Bronchial epithelial cell (primary cell): ENCODE data around the gene LMF2. TPM values are rescaled to one million over a fixed set of nuclear protein-coding genes. Genes with fewer than 3 reads are reported as not detected.

Experiments
- DNase-seq: peaks from one replicate; pipeline ENCODE4 v3.0.0-alpha.2; 2010; ENCODE audit warnings: low read depth
- FAIRE-seq: peaks from 2 replicates; lab custom pipeline; 2011; peaks lifted over from hg19 to GRCh38; lab: Jason Lieb, UNC
- H3K27me3 ChIP-seq: 2 replicates; pipeline ENCODE4 v1.5.1; 2011; ENCODE audit warnings: low read length; ENCODE audit not compliant: control insufficient read depth, insufficient read depth
- H3K36me3 ChIP-seq: 2 replicates; pipeline ENCODE4 v1.5.1; 2011; ENCODE audit warnings: low read length; ENCODE audit not compliant: control insufficient read depth, insufficient read depth
- H3K4me3 ChIP-seq: 2 replicates; pipeline ENCODE4 v1.5.1; 2011; ENCODE audit warnings: mild to moderate bottlenecking, low read depth, low read length, control low read depth
- CTCF ChIP-seq: IDR thresholded peaks from 2 replicates; pipeline ENCODE4 v1.5.1; 2011; ENCODE audit warnings: mild to moderate bottlenecking, moderate library complexity, low read length, control low read depth, inconsistent platforms; ENCODE audit not compliant: insufficient read depth, severe bottlenecking
- total RNA-seq: library from RNA; depleted of rRNA; stranded (reverse); fragments of >200 nt; gene quantifications from 2 replicates; pipeline ENCODE4 v1.2.1, GENCODE V29; 2014

Gene LMF2
- total RNA-seq, 1 donor from 2014 or later = 10.3 TPM

DNA sequence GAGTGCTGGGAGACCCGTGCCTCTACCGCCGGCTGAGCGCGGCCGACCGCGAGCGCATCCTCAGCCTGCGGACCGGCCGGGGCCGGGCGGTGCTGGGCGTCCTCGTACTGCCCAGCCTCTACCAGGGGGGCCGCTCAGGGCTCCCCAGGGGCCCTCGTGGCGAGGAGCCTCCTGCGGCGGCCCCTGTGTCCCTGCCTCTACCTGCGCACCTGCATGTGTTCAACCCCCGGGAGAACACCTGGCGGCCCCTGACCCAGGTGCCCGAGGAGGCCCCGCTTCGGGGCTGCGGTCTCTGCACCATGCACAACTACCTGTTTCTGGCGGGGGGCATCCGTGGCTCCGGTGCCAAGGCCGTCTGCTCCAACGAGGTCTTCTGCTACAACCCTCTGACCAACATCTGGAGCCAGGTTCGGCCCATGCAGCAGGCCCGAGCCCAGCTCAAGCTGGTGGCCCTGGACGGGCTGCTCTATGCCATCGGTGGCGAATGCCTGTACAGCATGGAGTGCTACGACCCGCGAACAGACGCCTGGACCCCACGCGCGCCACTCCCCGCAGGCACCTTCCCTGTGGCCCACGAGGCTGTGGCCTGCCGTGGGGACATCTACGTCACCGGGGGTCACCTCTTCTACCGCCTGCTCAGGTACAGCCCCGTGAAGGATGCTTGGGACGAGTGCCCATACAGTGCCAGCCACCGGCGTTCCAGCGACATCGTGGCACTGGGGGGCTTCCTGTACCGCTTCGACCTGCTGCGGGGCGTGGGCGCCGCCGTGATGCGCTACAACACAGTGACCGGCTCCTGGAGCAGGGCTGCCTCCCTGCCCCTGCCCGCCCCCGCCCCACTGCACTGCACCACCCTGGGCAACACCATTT lies 41.7 kb upstream of the LMF2 start:
- FAIRE-seq (no peak), DNase-seq (no peak)
- Histone ChIP-seq H3K4me3 (no peak overlapping the region), H3K27me3 (peaks cover 3% of the 10 kb centered on the region), H3K36me3 (no peaks in the 10 kb centered on the region)
- no peak for TF ChIP-seq CTCF

DNA sequence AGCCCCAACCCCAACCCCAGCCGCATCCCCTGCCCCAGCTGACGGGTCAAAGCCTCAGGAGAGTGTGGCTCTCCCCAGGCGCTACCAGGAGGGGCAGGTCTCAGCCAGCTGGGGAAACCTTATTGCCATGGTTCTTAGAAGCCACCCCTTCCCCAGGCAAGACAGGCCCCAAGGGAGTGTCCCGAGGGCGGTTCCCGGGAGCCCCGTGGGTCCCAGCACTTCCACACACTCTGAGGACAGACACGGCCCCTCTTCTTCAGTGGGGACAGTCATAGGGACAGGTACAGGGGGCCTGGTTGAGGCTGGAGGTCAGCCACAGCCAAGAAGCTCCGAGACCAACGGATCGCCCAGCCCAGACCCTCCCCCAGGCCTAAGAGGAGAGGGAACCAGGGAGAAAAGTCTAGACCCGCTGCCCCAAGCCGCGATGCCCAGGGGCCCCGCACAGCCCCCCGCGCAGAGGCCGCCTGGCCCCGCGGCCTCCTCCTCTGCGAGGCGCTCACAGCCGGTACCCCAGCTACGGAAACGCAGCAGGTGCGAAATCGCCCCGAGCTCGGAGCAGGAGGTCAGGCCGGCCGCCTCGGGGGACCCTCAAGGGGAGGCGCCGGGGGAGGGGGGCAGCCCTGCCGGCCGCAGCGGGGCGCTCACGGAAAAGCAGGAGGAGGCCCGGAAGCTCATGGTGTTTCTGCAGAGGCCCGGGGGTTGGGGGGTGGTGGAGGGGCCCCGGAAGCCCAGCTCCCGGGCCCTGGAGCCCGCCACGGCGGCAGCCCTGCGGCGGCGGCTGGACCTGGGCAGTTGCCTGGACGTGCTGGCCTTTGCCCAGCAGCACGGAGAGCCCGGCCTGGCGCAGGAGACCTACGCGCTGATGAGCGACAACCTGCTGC lies 40.8 kb upstream of the LMF2 start:
- DNase-seq = no peak
- Histone ChIP-seq H3K27me3 (peaks cover 3% of the 10 kb centered on the region), H3K36me3 (no peaks in the 10 kb centered on the region), H3K4me3 (no peak overlapping the region)
- FAIRE-seq = no peak
- TF ChIP-seq CTCF = no peak

GRCh38 chr22:50547263-50547985 lies 39.9 kb upstream of the LMF2 start:
- no peaks in the 10 kb centered on the region for H3K36me3 ChIP-seq
- FAIRE-seq = no peak
- TF ChIP-seq CTCF = no peak
- no peak for DNase-seq
- H3K4me3 ChIP-seq = no peak overlapping the region
- peaks cover 3% of the 10 kb centered on the region for H3K27me3 ChIP-seq

DNA sequence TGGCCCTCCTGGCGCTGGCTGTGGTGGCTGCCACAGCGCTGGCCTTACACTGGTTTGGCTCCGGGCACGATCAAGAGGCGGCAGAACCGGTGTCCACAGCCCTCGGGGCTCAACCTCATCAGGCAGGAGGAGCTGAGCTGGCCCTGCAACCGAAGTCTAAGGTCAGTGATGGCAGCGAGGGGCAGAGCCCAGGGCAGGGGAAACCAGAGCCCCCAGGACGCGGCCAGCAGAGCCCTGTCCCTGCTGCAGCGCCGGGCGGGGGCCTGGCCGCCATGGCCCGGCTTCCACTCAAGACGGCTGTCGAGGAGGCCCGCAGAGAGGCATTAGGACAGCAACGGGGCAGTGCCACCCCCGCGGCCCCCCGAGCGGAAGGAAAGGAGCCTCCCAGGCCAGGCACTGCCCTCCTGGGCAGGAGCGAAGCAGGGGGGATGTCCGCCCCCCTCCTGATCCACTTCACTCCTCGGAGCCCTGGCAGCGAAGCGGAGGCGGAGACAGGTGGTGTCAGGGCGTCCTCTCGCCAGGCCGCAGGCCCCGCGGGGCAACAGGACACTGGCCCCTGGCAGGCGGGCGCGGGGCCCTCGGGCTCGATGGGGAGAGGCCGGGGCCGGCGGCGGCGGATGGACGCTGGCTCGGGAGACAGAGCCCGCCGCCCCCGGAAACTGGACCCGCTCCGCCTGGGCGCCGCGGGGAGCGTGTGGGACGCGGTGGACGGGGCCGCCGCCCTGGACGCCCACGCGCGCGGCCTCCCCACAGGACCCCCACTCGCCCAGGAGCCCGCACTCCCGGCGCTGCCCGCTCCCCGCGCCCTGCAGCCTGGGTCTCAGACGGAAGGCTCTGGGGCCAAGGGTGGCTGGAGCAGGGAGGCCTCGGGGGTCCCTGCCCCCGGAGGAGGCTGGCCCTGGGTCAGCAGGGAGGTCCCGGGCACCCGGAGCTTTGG lies 39.1 kb upstream of the LMF2 start:
- no peak for TF ChIP-seq CTCF
- FAIRE-seq (no peak), DNase-seq (no peak)
- Histone ChIP-seq H3K27me3 (peaks cover 3% of the 10 kb centered on the region), H3K4me3 (no peak overlapping the region), H3K36me3 (no peaks in the 10 kb centered on the region)
